OCI-LY1 (cell line): Measurements from ENCODE around the gene CRYBA1.

Experiments used
- EZH2 ChIP-seq: fragments of 200-600 bp; sonication (generic), shearing (Covaris generic); IDR thresholded peaks from 2 replicates; pipeline ENCODE4 v1.8.0; 2017; ENCODE audit warnings: borderline replicate concordance, mixed run types, mild to moderate bottlenecking, antibody characterized with exemption, low read length, moderate library complexity, mixed read lengths
- TF ChIP-seq, protein P1 (sequence below): fragments of 200-600 bp; sonication (generic), shearing (Covaris generic); IDR thresholded peaks from 2 replicates; pipeline ENCODE4 v1.5.1; 2017; ENCODE audit warnings: mild to moderate bottlenecking, antibody characterized with exemption, low read length, moderate library complexity, mixed read lengths

DNA sequence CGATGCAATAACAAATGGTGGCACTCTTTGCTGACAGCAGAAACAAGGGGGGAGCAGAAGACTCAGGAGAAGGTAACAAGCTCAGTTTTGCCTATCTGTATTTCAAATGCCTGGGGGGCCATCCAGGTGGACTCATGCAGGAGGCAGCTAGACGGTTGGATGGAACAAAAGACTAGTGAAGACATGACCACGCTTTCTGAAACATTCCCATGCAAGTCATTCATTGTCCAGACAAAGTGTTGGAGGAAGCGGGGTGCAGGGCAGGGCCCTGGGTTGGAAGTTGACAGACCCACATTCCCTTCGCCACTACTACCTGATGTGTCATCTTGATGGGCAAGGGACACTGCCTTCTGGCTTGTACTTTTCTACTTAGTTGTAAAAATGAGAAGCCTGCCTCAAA, 29.8 kb upstream of the CRYBA1 start:
- TF ChIP-seq, protein P1, sequence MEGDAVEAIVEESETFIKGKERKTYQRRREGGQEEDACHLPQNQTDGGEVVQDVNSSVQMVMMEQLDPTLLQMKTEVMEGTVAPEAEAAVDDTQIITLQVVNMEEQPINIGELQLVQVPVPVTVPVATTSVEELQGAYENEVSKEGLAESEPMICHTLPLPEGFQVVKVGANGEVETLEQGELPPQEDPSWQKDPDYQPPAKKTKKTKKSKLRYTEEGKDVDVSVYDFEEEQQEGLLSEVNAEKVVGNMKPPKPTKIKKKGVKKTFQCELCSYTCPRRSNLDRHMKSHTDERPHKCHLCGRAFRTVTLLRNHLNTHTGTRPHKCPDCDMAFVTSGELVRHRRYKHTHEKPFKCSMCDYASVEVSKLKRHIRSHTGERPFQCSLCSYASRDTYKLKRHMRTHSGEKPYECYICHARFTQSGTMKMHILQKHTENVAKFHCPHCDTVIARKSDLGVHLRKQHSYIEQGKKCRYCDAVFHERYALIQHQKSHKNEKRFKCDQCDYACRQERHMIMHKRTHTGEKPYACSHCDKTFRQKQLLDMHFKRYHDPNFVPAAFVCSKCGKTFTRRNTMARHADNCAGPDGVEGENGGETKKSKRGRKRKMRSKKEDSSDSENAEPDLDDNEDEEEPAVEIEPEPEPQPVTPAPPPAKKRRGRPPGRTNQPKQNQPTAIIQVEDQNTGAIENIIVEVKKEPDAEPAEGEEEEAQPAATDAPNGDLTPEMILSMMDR: no peak
- TF ChIP-seq EZH2: no peak
